HG03039 (cell line): ENCODE data around the gene AADACL4.

Experiments
- ATAC-seq: cut with Tn5 transposase; IDR thresholded peaks from one replicate; pipeline ENCODE4 v1.9.1; 2021; ENCODE audit warnings: mild to moderate bottlenecking, moderate library complexity; ENCODE audit not compliant: unreplicated experiment

The AADACL4 gene

DNA sequence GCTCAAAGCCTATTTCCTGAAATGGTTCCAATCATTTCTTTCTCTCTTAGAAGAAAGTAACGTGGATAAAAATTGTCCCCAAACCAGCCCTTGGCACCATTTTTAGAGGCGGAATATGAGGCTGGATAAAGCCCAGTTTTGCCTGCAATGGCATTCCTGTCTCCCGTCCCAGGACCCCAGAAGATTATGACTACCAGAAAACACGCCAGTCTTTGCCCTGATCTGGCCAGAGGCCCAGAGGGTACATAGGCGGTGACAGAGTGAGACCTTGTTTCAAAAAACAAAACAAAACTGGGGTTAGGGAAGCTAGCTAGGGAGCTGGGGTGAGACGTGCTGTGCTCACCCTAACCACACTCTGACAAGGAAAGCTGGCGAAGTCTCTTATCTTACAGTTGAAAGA, at the start of gene AADACL4:
AADACL4 (plus strand) TSS at position 301 of the 400 bp plus-strand sequence. CDS start 462 bp downstream, outside the sequence.
- no peak for ATAC-seq

DNA sequence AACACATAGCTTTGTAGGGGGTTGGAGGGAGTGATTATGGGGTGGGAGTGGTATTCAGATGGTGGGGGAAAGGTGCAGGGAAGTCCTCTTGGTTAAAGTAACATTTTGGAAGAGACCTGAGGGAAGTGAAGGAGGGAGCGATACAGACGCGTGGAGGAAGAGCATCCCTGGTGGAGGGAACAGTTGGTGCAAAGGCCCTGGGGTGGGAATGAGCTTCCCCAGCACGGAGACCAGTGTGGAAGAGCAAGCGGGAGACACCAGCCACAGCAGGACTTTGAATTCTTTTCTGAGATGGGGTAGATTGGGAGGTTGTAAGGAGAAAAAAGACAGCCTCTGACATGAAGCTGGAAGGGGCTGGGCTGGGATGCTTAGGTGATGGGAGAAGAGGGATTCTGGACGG, 49.4 kb upstream of the AADACL4 start:
- ATAC-seq, result no peak

- no peak for ATAC-seq
Observed at GRCh38 chr1:12594966-12595756, 48.7 kb upstream of the AADACL4 start.

DNA sequence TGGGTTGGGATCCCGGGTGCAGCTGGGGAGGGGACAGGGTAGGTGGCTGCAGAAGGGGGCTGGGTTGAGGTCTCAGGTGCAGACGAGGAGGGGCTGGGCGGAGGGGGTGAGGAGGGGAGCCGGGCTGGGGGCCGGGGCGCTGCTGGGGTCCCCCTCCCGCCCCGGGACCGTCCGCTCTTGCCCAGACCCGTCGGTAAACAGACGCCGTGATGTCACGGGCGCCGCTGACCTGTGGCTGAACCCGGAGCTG, 48.2 kb upstream of the AADACL4 start:
- ATAC-seq, result no peak

GRCh38 chr1:12596007-12596821, 47.7 kb upstream of the AADACL4 start:
- no peak for ATAC-seq

GRCh38 chr1:12597792-12598191, 46.1 kb upstream of the AADACL4 start:
- no peak for ATAC-seq

- no peak for ATAC-seq
Observed at GRCh38 chr1:12598974-12599373, 44.9 kb upstream of the AADACL4 start.

GRCh38 chr1:12599657-12600056, 44.2 kb upstream of the AADACL4 start:
- ATAC-seq, result no peak

DNA sequence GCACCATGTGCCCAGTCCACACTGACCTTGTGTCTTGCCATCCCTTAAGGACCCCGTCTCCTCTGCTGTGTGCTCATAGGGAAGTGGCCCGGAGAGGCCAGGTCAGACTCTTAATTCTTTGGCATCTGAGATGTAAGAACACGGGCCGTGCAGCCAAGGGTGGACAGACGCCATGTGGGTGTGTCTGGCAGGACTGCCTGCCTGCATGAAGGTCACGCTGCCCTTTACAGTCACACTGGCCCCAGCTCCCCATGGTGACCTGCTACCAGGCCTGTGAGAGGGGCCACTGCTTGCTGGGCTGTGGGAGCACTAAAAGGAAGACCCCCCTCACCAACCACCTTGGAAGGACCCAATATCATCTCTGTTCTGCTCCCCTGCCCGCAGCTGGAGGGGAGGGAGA, 43.5 kb upstream of the AADACL4 start:
- no peak for ATAC-seq

- ATAC-seq, result no peak
Observed at GRCh38 chr1:12600880-12601633, 42.8 kb upstream of the AADACL4 start.

DNA sequence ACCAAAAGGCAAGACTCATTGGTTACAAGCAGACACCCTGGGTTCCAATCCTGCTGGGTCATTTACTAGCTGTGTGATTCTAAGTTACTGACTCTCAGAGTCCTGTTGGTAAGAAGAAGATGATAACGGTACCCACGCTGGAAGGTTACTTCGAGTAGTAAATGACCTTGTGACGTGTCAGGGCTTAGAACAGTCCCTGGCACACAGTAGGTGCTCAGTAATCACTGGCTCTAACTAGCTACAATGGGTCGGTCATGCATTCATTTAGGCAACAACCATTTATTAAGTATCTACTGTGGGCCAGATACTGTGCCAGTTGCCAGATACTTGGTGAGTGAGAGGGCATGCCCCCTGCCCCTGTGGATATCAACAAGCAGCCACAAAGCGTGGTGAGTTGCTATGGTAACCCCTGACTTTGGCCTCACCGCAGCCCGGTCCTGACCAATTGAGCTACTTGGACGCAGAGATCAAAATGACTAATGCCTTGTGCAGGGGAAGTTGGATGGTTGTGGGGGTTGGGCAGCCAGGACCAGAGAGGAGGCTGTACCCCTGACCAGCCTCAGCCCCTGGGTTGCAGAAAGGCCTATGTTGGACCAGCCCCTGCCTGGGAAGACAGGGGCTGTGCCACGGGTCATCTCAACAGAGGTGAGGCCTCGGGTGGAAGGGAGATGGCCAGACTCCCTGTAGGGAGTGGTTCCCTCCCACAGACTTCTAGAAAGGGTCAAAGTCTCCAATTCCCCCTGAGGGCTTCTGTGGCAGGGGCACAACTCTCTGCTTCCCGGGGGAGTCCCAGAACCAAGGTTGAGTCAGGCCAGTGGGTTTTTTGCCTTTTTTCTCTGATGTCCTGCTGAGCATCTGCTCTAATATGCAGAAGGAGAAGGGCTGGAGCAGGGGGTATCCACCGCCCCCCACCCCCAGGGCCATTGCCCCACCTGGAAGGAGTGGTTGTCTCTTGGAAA, 41.9 kb upstream of the AADACL4 start:
- ATAC-seq, result no peak

- no peak for ATAC-seq
Observed at GRCh38 chr1:12602659-12603024, 41.2 kb upstream of the AADACL4 start.

GRCh38 chr1:12603224-12603623, 40.7 kb upstream of the AADACL4 start:
- ATAC-seq, result no peak

GRCh38 chr1:12604114-12604874, 39.6 kb upstream of the AADACL4 start:
- no peak for ATAC-seq

GRCh38 chr1:12604986-12605385, 38.9 kb upstream of the AADACL4 start:
- no peak for ATAC-seq

GRCh38 chr1:12607263-12607662, 36.6 kb upstream of the AADACL4 start:
- ATAC-seq, result no peak

DNA sequence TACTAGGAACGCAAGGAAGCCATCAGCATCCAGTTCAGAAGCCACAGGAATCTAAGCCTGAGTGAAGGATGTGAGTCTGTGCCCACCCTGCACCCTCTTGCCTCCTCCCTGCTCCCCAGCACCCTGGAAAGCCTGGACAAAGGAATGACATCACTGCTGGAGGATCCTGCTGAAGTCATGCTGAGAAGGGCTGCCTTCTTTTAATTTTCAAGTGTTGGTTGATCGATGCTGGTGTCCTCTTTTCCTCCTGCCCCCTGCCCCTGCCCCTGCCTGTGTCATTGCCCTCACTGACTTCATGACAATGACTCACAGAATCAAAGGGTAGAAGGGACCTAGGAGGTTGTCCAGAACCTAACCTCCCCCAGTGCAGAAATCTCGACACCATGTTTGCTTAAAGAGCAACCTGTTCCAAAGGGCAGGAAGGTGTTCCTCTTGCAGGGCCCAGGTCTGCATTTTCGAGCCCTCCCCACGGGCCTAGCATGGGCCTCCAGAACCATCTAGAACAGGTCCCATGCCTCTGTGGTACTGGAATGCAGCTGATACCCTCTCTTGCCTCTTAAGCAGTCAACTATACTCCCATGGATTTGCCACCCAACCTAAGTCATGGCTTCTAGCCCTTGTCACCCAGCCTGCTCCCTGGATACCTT, 35.5 kb upstream of the AADACL4 start:
- ATAC-seq, result no peak

GRCh38 chr1:12609469-12610003, 34.3 kb upstream of the AADACL4 start:
- ATAC-seq, result no peak

DNA sequence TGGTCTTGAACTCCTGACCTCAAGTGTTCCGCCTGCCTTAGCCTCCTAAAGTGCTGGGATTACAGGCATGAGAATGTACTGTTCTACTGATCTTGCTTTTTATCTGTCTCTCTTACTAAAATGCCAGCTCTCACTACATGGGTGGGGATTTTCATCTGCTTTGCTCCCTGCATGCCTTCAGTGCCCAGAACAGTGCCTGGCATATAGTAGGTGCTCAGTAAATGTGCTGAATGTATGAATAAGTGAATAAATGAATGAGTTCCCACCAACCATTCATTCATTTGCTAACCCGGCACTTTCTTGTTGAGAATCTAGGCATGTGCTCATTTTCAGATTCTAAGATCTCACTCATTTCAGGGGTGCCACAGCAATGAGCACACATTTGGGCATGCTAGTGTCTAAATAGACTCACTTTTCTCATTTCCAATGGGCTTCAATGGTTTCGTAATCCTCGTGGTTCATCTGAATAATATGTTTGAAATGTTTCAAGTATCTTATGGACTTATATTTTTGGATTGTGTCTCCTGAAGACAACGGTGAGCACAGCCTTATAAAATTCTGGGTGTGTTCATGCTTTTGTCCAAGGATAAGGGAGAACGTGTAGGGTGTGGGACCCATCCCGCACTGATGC, 33.5 kb upstream of the AADACL4 start:
- no peak for ATAC-seq
